ENCODE data around the gene GDA. TPM values are rescaled to one million over a fixed set of nuclear protein-coding genes. Genes with fewer than 3 reads are reported as not detected.

The GDA gene
- total RNA-seq, 1 donor from 2014 or later: not detected

DNA sequence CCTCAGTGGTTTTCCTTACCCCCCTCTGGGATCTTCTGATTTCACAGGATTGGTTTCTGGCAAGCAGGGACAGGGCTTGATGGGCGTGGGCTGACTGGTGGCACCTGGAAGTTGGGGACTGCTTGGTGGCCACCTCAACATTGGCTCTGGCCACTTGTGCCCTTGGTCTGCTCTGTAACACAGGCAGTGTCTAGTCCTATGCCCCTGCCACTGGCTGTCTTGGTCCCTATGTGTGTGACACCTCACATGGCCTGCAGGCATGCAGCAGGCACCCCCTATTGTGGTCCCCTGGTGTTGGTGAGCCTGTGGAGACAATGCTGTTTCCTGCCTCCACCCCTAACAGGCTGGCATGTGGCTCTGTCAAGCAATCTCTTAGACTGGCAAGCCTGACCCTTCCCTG is 71.3 kb downstream of the GDA start:
- Mint-ChIP-seq H3K36me3 (ENCODE audit: low read depth, unreplicated experiment) (no peaks in the 10 kb centered on the region), H3K9me3 (ENCODE audit: unreplicated experiment) (no peaks in the 10 kb centered on the region), H3K4me1 (ENCODE audit: low read depth, unreplicated experiment) (no peaks in the 10 kb centered on the region), H3K4me3 (ENCODE audit: unreplicated experiment) (no peak overlapping the region), H3K27ac (ENCODE audit: unreplicated experiment) (no peak overlapping the region), H3K27me3 (ENCODE audit: low read depth, unreplicated experiment) (no peaks in the 10 kb centered on the region)
- Histone ChIP-seq H3K9me3 (ENCODE audit: insufficient read depth, low read depth, low read length) (peaks cover 3% of the 10 kb centered on the region), H2AFZ (ENCODE audit: low read depth, low read length) (no peak overlapping the region), H3K27ac (ENCODE audit: low read depth, low read length) (no peak overlapping the region), H3K9ac (ENCODE audit: low read length) (no peak overlapping the region), H3K4me1 (ENCODE audit: insufficient read depth, low read length) (no peaks in the 10 kb centered on the region), H3K36me3 (ENCODE audit: insufficient read depth, low read length) (no peaks in the 10 kb centered on the region), H3K79me2 (ENCODE audit: insufficient read depth, low read length) (no peaks in the 10 kb centered on the region), H3K27me3 (ENCODE audit: insufficient read depth, low read length) (no peaks in the 10 kb centered on the region), H3K4me2 (ENCODE audit: low read length) (no peak overlapping the region), H4K20me1 (ENCODE audit: insufficient read depth, low read length) (no peaks in the 10 kb centered on the region), H3K4me3 (ENCODE audit: insufficient read depth, low read depth, low read length) (no peak overlapping the region)
- DNase-seq (ENCODE audit: low read depth) (no peak), FAIRE-seq (no peak)
- TF ChIP-seq EZH2 (IDR thresholded peaks at IDR 0.05; ENCODE audit: insufficient read depth, low read length) (no peak), CTCF (IDR thresholded peaks at IDR 0.05; ENCODE audit: insufficient read depth, low read depth, low read length) (no peak)

GRCh38 chr9:72226146-72226812 is 77.0 kb downstream of the GDA start:
- FAIRE-seq (no peak), DNase-seq (ENCODE audit: low read depth) (no peak)
- Histone ChIP-seq H4K20me1 (ENCODE audit: insufficient read depth, low read length) (no peaks in the 10 kb centered on the region), H3K4me3 (ENCODE audit: insufficient read depth, low read depth, low read length) (no peak overlapping the region), H3K27me3 (ENCODE audit: insufficient read depth, low read length) (no peaks in the 10 kb centered on the region), H3K9ac (ENCODE audit: low read length) (no peak overlapping the region), H3K4me1 (ENCODE audit: insufficient read depth, low read length) (no peaks in the 10 kb centered on the region), H3K4me2 (ENCODE audit: low read length) (no peak overlapping the region), H3K79me2 (ENCODE audit: insufficient read depth, low read length) (no peaks in the 10 kb centered on the region), H3K9me3 (ENCODE audit: insufficient read depth, low read depth, low read length) (no peaks in the 10 kb centered on the region), H3K27ac (ENCODE audit: low read depth, low read length) (no peak overlapping the region), H2AFZ (ENCODE audit: low read depth, low read length) (no peak overlapping the region), H3K36me3 (ENCODE audit: insufficient read depth, low read length) (no peaks in the 10 kb centered on the region)
- Mint-ChIP-seq H3K4me1 (ENCODE audit: low read depth, unreplicated experiment) (no peaks in the 10 kb centered on the region), H3K9me3 (ENCODE audit: unreplicated experiment) (no peaks in the 10 kb centered on the region), H3K36me3 (ENCODE audit: low read depth, unreplicated experiment) (no peaks in the 10 kb centered on the region), H3K27ac (ENCODE audit: unreplicated experiment) (no peak overlapping the region), H3K4me3 (ENCODE audit: unreplicated experiment) (no peak overlapping the region), H3K27me3 (ENCODE audit: low read depth, unreplicated experiment) (peaks cover 2% of the 10 kb centered on the region)
- no peak for TF ChIP-seq CTCF (IDR thresholded peaks at IDR 0.05; ENCODE audit: insufficient read depth, low read depth, low read length)
- no peak for TF ChIP-seq EZH2 (IDR thresholded peaks at IDR 0.05; ENCODE audit: insufficient read depth, low read length)

GRCh38 chr9:72228282-72228681 is 79.0 kb downstream of the GDA start:
- FAIRE-seq: no peak
- Mint-ChIP-seq H3K4me1 (ENCODE audit: low read depth, unreplicated experiment) (no peaks in the 10 kb centered on the region), H3K27ac (ENCODE audit: unreplicated experiment) (no peak overlapping the region)

More at GRCh38 chr9:72228282-72228681, 79.0 kb downstream of the GDA start:
- Histone ChIP-seq H4K20me1 (ENCODE audit: insufficient read depth, low read length) (no peaks in the 10 kb centered on the region), H3K79me2 (ENCODE audit: insufficient read depth, low read length) (no peaks in the 10 kb centered on the region), H3K9me3 (ENCODE audit: insufficient read depth, low read depth, low read length) (no peaks in the 10 kb centered on the region), H3K27me3 (ENCODE audit: insufficient read depth, low read length) (no peaks in the 10 kb centered on the region), H3K27ac (ENCODE audit: low read depth, low read length) (no peak overlapping the region), H3K36me3 (ENCODE audit: insufficient read depth, low read length) (no peaks in the 10 kb centered on the region), H2AFZ (ENCODE audit: low read depth, low read length) (no peak overlapping the region), H3K4me2 (ENCODE audit: low read length) (no peak overlapping the region), H3K4me1 (ENCODE audit: insufficient read depth, low read length) (no peaks in the 10 kb centered on the region), H3K4me3 (ENCODE audit: insufficient read depth, low read depth, low read length) (no peak overlapping the region), H3K9ac (ENCODE audit: low read length) (no peak overlapping the region)
- Mint-ChIP-seq H3K36me3 (ENCODE audit: low read depth, unreplicated experiment) (no peaks in the 10 kb centered on the region), H3K27me3 (ENCODE audit: low read depth, unreplicated experiment) (peaks cover 2% of the 10 kb centered on the region), H3K9me3 (ENCODE audit: unreplicated experiment) (no peaks in the 10 kb centered on the region), H3K4me3 (ENCODE audit: unreplicated experiment) (no peak overlapping the region)
- DNase-seq (ENCODE audit: low read depth): no peak
- TF ChIP-seq CTCF (IDR thresholded peaks at IDR 0.05; ENCODE audit: insufficient read depth, low read depth, low read length) (no peak), EZH2 (IDR thresholded peaks at IDR 0.05; ENCODE audit: insufficient read depth, low read length) (no peak)
